HG02870 (cell line): ENCODE results near the gene ANO2.
"Not testable (repeated sequence)": the region's sequence is repeated elsewhere in the genome, so short reads cannot be mapped to it uniquely, and the experiment has no call there.

Experiments used
- ATAC-seq: cut with Tn5 transposase; IDR thresholded peaks from one replicate; pipeline ENCODE4 v1.9.1; 2021; ENCODE audit warnings: mild to moderate bottlenecking, moderate library complexity; ENCODE audit not compliant: unreplicated experiment

ANO2 gene

DNA sequence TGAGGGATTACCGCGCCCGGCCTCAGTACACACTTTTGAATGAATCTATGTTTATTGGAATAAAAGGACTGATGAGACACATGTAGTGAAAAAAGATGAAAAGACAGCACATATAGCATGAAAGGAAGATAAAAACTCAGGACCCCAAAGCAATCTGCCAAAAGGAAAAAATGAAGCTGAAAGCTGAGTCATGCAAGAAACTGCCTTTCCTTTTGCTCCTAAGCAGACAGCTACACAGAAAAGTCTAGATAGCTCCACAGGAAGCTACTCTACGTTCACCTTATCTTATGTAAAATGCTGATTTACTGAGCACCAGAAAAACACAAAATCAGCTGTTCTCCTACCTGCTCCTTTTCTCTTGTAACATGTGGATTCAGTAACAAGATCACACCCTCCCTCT lies 384.8 kb downstream of the ANO2 start:
- ATAC-seq: no peak

GRCh38 chr12:5557906-5558305 lies 387.2 kb downstream of the ANO2 start:
- ATAC-seq: no peak

- no peak for ATAC-seq
Measured at GRCh38 chr12:5556946-5557673, 387.9 kb downstream of the ANO2 start.

GRCh38 chr12:5556033-5556614 lies 388.9 kb downstream of the ANO2 start:
- ATAC-seq: no peak

DNA sequence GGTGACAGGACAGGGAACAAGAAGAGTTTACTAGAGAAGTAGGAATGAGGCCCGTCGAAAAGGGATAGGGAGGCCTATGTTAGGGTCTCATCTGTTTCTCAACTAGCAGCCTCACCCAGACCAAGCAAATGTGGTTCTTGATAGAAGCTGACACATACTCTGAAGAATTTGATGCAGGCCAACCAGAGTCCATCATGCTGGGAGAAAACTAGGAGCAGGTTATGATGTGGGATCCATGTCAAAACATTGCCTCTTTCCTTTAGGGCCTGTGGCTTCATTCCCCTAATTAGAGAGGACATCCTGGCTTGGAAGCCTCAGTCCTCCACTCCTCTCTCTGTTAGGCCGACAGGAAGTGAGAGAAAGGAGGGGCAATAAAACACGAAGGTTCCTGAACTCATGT lies 390.3 kb downstream of the ANO2 start:
- ATAC-seq: no peak

GRCh38 chr12:5549011-5549410 lies 396.0 kb downstream of the ANO2 start:
- ATAC-seq: no peak

DNA sequence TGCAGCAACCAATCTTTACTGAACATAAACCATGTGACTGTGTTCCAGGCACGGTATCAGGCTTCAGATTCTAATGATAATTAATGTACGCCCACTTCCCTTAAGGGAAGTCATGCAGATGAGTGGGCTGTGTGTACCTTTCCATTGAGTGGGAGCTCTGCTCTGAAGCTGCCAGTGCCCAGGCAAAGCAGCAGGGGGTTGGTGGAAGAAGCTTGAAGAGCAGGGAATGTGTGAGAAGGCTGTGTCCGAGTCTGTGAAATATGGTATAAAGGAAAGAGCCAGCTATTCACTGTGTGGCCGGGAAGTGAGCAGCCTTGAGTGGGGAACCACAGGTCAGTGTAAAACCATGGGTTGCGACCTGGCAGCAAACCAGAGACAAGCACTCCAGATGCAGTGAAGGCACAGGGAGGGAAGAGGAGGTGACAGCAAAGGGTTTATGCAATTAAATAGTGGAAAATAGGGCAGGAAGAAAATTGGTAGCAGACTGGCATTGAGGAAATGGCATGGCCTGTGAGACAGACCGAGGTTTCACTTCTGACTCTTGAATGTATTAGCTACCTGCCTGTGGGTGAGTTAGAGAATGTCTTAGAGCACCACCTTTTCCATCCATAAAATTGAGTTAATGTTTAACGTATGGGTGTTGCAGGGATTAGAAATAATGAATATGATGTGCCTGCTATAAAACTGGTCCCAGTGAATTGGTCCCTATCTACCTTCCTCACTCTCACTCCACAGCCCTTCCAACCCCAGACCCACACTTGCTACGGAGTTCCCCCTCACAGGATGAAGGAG lies 396.7 kb downstream of the ANO2 start:
- no peak for ATAC-seq

DNA sequence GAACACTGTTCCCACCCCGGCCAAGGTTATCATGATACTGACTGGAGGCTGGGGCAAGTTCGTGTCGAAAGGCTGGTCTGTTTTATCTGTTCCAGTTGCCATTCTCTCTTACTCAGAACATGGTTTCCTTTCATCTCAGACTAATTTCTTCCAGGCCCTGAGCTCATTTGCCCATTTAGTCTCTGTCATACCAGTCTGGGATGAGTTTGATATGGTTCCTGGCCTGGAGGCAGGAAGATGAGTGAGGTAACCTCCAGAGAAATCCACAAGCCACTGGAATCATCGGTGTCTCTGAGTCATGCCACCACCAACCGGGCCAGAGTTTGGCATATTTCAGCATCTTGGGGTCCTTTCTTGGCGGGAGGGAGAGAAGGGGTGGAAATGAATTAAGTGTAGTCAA lies 398.4 kb downstream of the ANO2 start:
- no peak for ATAC-seq

GRCh38 chr12:5537771-5538170 lies 407.3 kb downstream of the ANO2 start:
- no peak for ATAC-seq

GRCh38 chr12:5537026-5537615 lies 407.9 kb downstream of the ANO2 start:
- ATAC-seq: not testable (repeated sequence)

GRCh38 chr12:5535541-5535940 lies 409.5 kb downstream of the ANO2 start:
- ATAC-seq: no peak

DNA sequence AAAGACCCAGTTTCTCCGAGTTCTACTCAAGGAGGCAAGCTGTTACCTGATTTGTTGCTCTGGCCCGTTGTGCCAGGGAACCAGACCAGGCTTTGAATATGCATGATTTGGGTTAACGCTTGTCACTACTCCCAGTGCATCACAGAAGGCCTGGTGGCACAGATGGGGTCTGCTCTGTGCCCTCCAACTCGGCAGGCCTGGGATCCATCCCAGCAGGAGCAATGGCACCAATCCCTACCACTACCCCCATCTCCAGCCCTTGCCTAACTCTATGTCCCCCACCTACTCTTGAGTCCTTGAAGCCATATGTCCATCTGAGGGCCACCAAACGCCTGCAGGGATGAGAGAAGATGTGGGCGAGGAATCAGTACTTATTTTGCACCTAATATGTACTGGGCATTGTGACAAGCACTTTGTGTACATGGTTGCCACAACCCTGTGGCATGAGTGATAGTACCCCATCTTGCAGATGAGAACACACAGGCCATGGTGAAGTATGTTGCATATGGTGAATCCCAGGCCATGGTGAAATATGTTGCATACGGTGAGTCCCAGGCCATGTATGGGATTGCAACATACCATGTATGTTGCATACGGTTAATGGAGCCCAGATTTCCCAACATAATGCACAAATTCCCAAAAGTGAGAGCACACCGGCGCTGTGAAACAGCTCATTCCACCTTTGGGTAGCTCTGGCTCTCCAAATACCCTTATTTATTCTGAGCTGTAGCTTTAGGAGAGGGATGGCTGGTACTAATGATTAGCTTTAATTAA lies 410.4 kb downstream of the ANO2 start:
- ATAC-seq: no peak

DNA sequence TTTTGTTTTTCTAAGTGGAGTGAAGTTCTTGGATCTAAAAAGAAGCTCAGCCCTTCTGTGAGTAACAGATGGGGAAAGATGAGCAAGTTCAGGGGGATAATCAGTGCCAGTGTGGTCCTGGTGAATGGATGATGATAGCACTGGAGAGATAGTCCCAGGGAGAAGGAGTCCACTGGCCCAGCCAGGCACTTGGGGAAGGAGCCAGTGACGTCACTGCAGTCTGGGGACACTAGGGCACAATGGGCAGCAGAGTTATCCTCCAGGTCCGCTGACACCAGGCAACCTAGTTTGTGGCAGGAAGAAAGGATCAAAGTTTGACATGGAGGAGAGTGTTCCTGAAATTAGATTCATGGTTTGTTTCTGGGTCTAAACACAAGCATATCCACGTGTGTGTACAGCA lies 411.7 kb downstream of the ANO2 start:
- no peak for ATAC-seq

- ATAC-seq: no peak
Measured at GRCh38 chr12:5525783-5526367, 419.2 kb downstream of the ANO2 start.

- no peak for ATAC-seq
Measured at GRCh38 chr12:5524769-5525436, 420.2 kb downstream of the ANO2 start.

GRCh38 chr12:5524116-5524768 lies 420.8 kb downstream of the ANO2 start:
- ATAC-seq: no peak

- ATAC-seq: no peak
Measured at GRCh38 chr12:5523396-5524115, 421.5 kb downstream of the ANO2 start.

DNA sequence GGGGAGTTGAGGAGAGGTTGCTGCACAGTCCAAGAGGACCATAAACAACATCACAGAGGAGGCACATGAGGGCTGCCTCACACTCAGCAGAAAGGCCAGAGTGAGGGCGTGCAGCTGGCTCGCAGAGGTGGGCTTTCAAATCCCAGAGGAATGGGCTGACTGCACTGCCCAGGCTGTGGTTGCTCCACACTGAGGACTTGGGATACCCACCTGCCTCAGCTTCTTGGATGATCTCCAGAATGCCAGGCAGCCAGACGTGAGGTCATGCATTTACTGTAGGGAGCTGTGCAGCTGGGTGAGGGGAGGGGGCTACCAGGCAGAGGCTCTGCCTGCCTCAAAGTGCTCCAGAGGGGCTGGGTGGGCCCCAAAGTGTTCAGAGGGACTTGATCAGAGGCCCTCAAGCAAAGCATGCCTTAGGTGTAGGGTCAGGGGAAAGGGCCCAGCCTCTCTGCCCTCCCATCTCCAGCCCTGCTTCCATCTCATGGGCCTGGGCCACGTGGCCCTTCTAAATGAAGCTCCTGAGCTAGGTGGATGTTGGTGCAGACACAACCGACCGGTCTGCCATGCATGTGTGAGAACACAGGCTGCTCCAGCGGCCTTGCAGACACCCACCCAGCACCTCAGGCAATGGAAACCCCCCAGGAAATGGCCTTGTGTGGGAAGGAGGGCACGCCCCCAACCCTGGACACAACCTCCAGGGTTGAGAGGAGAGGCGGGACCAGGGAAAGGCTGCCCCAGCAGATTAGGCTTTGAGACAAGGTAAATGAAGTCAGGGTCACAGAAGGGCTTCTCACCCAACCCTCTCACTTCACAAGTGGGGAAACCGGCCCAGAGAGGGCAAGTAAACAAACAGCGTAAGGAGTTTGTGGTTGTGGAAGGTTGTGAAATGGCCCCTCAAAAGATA lies 422.4 kb downstream of the ANO2 start:
- no peak for ATAC-seq
